ENCODE data around the gene LMAN1L.

DNA sequence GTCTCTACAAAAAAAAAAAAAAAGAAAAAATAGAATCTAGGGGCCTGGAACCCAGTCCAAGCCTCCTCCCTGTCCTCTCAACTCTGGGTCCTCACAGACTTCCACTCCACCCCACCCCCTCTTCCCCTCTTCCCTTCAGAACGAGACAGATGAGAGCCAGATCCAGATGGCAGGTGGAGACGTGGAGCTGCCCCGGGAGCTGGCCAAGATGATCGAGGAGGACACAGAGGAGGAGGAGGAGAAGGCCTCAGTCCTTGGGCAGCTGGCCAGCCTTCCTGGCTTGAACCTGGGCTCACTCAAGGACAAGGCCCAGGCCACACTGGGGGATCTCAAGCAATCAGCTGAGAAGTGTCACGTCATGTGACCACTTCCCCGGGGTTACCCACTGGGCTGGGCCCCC lies 17.4 kb downstream of the LMAN1L start:
- TF ChIP-seq TAF1 (IDR thresholded peaks at IDR 0.05; ENCODE audit: borderline replicate concordance, insufficient read depth, low read length) (no peak), POLR2AphosphoS5 (IDR thresholded peaks at IDR 0.05; ENCODE audit: low read depth, low read length) (no peak), SIN3A (IDR thresholded peaks at IDR 0.05; ENCODE audit: borderline replicate concordance, insufficient read depth, low read length) (no peak)
- TF ChIP-seq, protein P1, sequence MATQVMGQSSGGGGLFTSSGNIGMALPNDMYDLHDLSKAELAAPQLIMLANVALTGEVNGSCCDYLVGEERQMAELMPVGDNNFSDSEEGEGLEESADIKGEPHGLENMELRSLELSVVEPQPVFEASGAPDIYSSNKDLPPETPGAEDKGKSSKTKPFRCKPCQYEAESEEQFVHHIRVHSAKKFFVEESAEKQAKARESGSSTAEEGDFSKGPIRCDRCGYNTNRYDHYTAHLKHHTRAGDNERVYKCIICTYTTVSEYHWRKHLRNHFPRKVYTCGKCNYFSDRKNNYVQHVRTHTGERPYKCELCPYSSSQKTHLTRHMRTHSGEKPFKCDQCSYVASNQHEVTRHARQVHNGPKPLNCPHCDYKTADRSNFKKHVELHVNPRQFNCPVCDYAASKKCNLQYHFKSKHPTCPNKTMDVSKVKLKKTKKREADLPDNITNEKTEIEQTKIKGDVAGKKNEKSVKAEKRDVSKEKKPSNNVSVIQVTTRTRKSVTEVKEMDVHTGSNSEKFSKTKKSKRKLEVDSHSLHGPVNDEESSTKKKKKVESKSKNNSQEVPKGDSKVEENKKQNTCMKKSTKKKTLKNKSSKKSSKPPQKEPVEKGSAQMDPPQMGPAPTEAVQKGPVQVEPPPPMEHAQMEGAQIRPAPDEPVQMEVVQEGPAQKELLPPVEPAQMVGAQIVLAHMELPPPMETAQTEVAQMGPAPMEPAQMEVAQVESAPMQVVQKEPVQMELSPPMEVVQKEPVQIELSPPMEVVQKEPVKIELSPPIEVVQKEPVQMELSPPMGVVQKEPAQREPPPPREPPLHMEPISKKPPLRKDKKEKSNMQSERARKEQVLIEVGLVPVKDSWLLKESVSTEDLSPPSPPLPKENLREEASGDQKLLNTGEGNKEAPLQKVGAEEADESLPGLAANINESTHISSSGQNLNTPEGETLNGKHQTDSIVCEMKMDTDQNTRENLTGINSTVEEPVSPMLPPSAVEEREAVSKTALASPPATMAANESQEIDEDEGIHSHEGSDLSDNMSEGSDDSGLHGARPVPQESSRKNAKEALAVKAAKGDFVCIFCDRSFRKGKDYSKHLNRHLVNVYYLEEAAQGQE (IDR thresholded peaks at IDR 0.05; ENCODE audit: insufficient read depth in 1 of 2, low read depth in 2 of 2, low read length in 2 of 2), result no peak
